GM12878 (cell line): ENCODE results near the gene CFAP97. TPM values are rescaled to one million over a fixed set of nuclear protein-coding genes. Genes with fewer than 3 reads are reported as not detected.

Experiments used
- BCL11A ChIP-seq: IDR thresholded peaks from 2 replicates; pipeline ENCODE4 v1.6.1; 2011; ENCODE audit warnings: low read depth, low read length
- CHD1 ChIP-seq: IDR thresholded peaks from 2 replicates; pipeline ENCODE4 v1.6.1; 2012; ENCODE audit warnings: low read depth, low read length, improper control_type of control experiment
- CHD4 ChIP-seq: fragments of 200-600 bp; sonication (generic); IDR thresholded peaks from 2 replicates; pipeline ENCODE4 v1.6.1; 2016; ENCODE audit warnings: mild to moderate bottlenecking
- EGR1 ChIP-seq, 2 experiments: IDR thresholded peaks; 1 replicate in 1 of 2; 2 replicates in 1 of 2; pipeline ENCODE4 v1.6.1; 2011 to 2012; ENCODE audit warnings: low read depth in 2 of 2, low read length in 2 of 2, borderline replicate concordance in 1 of 2, mild to moderate bottlenecking in 1 of 2, moderate library complexity in 1 of 2
- HCFC1 ChIP-seq: fragments of 150-350 bp; IDR thresholded peaks from 2 replicates; pipeline ENCODE4 v1.6.1; 2014; ENCODE audit warnings: low read length
- HDGF ChIP-seq: fragments of 450-650 bp; IDR thresholded peaks from 2 replicates; pipeline ENCODE4 v1.6.1; 2016; ENCODE audit warnings: antibody characterized with exemption
- KLF5 ChIP-seq: fragments of 450-650 bp; IDR thresholded peaks from 2 replicates; pipeline ENCODE4 v1.6.1; 2014; ENCODE audit warnings: mild to moderate bottlenecking; ENCODE audit not compliant: partially characterized antibody
- LARP7 ChIP-seq: fragments of 450-650 bp; IDR thresholded peaks from 2 replicates; pipeline ENCODE4 v1.6.1; 2017; ENCODE audit warnings: mild to moderate bottlenecking
- NFXL1 ChIP-seq: fragments of 450-650 bp; IDR thresholded peaks from 2 replicates; pipeline ENCODE4 v1.6.1; 2017; ENCODE audit warnings: antibody characterized with exemption, mild to moderate bottlenecking, borderline replicate concordance
- NR2F1 ChIP-seq: fragments of 450-650 bp; conservative IDR thresholded peaks from 2 replicates; pipeline ENCODE4 v1.6.1; 2017; ENCODE audit warnings: mild to moderate bottlenecking
- PRDM15 ChIP-seq: fragments of 450-650 bp; formaldehyde crosslinking; IDR thresholded peaks from 2 replicates; pipeline ENCODE4 v1.4.0; 2020; ENCODE audit warnings: mild to moderate bottlenecking, moderate library complexity
- RAD21 ChIP-seq: IDR thresholded peaks from 2 replicates; pipeline ENCODE4 v1.6.1; 2011; ENCODE audit warnings: mild to moderate bottlenecking, low read depth, low read length, moderate library complexity; ENCODE audit not compliant: insufficient read depth
- RBBP5 ChIP-seq: fragments of 200-600 bp; sonication (generic); conservative IDR thresholded peaks from 2 replicates; pipeline ENCODE4 v1.6.1; 2016
- SREBF1 ChIP-seq: IDR thresholded peaks from 2 replicates; pipeline ENCODE4 v1.6.1; 2012; ENCODE audit warnings: mild to moderate bottlenecking, low read length
- STAT1 ChIP-seq: fragments of 450-650 bp; conservative IDR thresholded peaks from 2 replicates; pipeline ENCODE4 v1.6.1; 2014; ENCODE audit warnings: antibody characterized with exemption, mild to moderate bottlenecking
- TAF1 ChIP-seq: IDR thresholded peaks from 2 replicates; pipeline ENCODE4 v1.6.1; 2011; ENCODE audit warnings: mild to moderate bottlenecking, low read depth, low read length, borderline replicate concordance
- WRNIP1 ChIP-seq: IDR thresholded peaks from 2 replicates; pipeline ENCODE4 v1.6.1; 2011; ENCODE audit warnings: low read depth, low read length, improper control_type of control experiment, borderline replicate concordance
- ZBED1 ChIP-seq: IDR thresholded peaks from 2 replicates; pipeline ENCODE4 v1.6.1; 2016; ENCODE audit warnings: borderline replicate concordance
- ZBTB40 ChIP-seq: fragments of 450-650 bp; IDR thresholded peaks from 2 replicates; pipeline ENCODE4 v1.6.1; 2016; ENCODE audit warnings: mild to moderate bottlenecking, moderate library complexity, borderline replicate concordance
- polyA plus RNA-seq, 11 experiments: library from polyadenylated mRNA; depleted of rRNA in 4 of 11; unstranded in 6 of 11; stranded (reverse) in 5 of 11; fragments of >200 nt; fragmentation: Nextera tagmentation in 4 of 11; fragmentation: Illumina TruSeq in 1 of 11; extraction: Ambion mirVana in 4 of 11; extraction: Trizol in 1 of 11; gene quantifications; 1 replicate in 1 of 11; 2 replicates in 10 of 11; pipeline versions ENCODE4 v1.2.1 to v1.2.3, GENCODE V29; 2011 to 2016; ENCODE audit warnings: inconsistent platforms in 2 of 11, missing spikeins in 2 of 11, low read depth in 1 of 11
- total RNA-seq, 4 experiments: library from RNA; depleted of rRNA in 3 of 4; stranded (reverse); fragments of >200 nt in 3 of 4; fragmentation: Illumina TruSeq in 1 of 4; extraction: Trizol in 1 of 4; gene quantifications; 2 replicates each; pipeline versions ENCODE4 v1.2.1 to v1.2.3, GENCODE V29; 2013 to 2021
- TF ChIP-seq, protein P1 (sequence below): IDR thresholded peaks from 2 replicates; pipeline ENCODE4 v1.6.1; 2011; ENCODE audit warnings: mild to moderate bottlenecking, low read depth, low read length, moderate library complexity; ENCODE audit not compliant: insufficient replicate concordance
- TF ChIP-seq, protein P2 (sequence below): fragments of 150-350 bp; IDR thresholded peaks from 2 replicates; pipeline ENCODE4 v1.6.1; 2014; ENCODE audit warnings: mild to moderate bottlenecking, low read depth, low read length

The CFAP97 gene
- total and polyA plus RNA-seq, 10 of the 15 experiments (the other 5 are each of a cell fraction or from before 2014, with no cell fraction given) = 26.4 to 62.7 (median 48.0) TPM

GRCh38 chr4:185213877-185214276, 10.1 kb upstream of the CFAP97 start (continued):
- TF ChIP-seq ZBTB40 = no peak
- TF ChIP-seq, protein P1, sequence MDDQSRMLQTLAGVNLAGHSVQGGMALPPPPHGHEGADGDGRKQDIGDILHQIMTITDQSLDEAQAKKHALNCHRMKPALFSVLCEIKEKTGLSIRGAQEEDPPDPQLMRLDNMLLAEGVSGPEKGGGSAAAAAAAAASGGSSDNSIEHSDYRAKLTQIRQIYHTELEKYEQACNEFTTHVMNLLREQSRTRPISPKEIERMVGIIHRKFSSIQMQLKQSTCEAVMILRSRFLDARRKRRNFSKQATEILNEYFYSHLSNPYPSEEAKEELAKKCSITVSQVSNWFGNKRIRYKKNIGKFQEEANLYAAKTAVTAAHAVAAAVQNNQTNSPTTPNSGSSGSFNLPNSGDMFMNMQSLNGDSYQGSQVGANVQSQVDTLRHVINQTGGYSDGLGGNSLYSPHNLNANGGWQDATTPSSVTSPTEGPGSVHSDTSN = no peak
- TF ChIP-seq ZBED1 = no peak
- TF ChIP-seq, protein P2, sequence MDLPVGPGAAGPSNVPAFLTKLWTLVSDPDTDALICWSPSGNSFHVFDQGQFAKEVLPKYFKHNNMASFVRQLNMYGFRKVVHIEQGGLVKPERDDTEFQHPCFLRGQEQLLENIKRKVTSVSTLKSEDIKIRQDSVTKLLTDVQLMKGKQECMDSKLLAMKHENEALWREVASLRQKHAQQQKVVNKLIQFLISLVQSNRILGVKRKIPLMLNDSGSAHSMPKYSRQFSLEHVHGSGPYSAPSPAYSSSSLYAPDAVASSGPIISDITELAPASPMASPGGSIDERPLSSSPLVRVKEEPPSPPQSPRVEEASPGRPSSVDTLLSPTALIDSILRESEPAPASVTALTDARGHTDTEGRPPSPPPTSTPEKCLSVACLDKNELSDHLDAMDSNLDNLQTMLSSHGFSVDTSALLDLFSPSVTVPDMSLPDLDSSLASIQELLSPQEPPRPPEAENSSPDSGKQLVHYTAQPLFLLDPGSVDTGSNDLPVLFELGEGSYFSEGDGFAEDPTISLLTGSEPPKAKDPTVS = no peak
- TF ChIP-seq BCL11A = peak; percentile 38; the same call in 1 of the 2 replicates
- no peak for TF ChIP-seq NFXL1
- TF ChIP-seq HDGF = no peak
- no peak for TF ChIP-seq NR2F1
- no peak for TF ChIP-seq SREBF1
- no peak for TF ChIP-seq LARP7
- no peak for TF ChIP-seq HCFC1
- TF ChIP-seq PRDM15 (CRISPR knock-in tag) = no peak
- no peak for TF ChIP-seq CHD4
- TF ChIP-seq WRNIP1 = no peak
- TF ChIP-seq EGR1 (IDR thresholded peaks at IDR 0.05; ENCODE audit: borderline replicate concordance in 1 of 2, low read depth in 2 of 2, low read length in 2 of 2) = no peak
- TF ChIP-seq RBBP5 = no peak
- TF ChIP-seq CHD1 = no peak
- no peak for TF ChIP-seq STAT1
- TF ChIP-seq TAF1 = peak; percentile 12; the same call in 1 of the 2 replicates
- TF ChIP-seq RAD21 = no peak
- TF ChIP-seq KLF5 = no peak
